ENCODE measurements around the gene TPRA1. TPM values are rescaled to one million over a fixed set of nuclear protein-coding genes. Genes with fewer than 3 reads are reported as not detected.

Gene TPRA1
- polyA plus RNA-seq, 2 of the 4 experiments (the other 2 are of a cell fraction), result 13.5 to 19.5 TPM

DNA sequence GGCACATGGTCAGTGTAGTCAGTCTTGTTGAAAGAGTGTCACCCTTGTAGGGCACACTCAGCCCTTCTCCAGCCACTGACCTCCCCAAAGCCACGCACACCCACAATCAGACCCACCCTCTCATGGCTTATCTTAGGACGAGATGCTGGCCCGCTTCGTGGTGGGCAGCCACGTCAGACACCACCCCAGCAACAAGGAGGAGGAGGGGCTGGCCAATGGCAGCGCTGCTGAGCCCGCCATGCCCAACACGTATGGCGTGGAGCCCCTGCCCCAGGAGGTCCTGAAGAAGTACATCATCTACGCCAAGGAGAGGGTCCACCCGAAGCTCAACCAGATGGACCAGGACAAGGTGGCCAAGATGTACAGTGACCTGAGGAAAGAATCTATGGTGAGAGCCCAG is 28.4 kb upstream of the TPRA1 start:
- no peak overlapping the region for H3K4me3 ChIP-seq
- no peaks in the 10 kb centered on the region for H3K9me3 ChIP-seq
- no peak for FAIRE-seq
- H3K4me1 ChIP-seq, result peaks cover 6% of the 10 kb centered on the region; the same call in 1 of the 3 replicates
- TF ChIP-seq CBX2 (IDR thresholded peaks at IDR 0.05; ENCODE audit: borderline replicate concordance, low read depth) (no peak), PHF8 (IDR thresholded peaks at IDR 0.05; ENCODE audit: borderline replicate concordance, low read depth) (no peak), ZNF302 (CRISPR knock-in tag; IDR thresholded peaks at IDR 0.05) (no peak), BHLHE40 (IDR thresholded peaks at IDR 0.05; ENCODE audit: low read depth, low read length) (no peak), EHF (CRISPR knock-in tag; IDR thresholded peaks at IDR 0.05) (no peak), MAZ (IDR thresholded peaks at IDR 0.05; ENCODE audit: borderline replicate concordance, low read depth, low read length) (no peak), KDM5A (IDR thresholded peaks at IDR 0.05) (no peak), MYC (IDR thresholded peaks at IDR 0.05; ENCODE audit: borderline replicate concordance, low read length) (no peak)
- TF ChIP-seq, protein P1, sequence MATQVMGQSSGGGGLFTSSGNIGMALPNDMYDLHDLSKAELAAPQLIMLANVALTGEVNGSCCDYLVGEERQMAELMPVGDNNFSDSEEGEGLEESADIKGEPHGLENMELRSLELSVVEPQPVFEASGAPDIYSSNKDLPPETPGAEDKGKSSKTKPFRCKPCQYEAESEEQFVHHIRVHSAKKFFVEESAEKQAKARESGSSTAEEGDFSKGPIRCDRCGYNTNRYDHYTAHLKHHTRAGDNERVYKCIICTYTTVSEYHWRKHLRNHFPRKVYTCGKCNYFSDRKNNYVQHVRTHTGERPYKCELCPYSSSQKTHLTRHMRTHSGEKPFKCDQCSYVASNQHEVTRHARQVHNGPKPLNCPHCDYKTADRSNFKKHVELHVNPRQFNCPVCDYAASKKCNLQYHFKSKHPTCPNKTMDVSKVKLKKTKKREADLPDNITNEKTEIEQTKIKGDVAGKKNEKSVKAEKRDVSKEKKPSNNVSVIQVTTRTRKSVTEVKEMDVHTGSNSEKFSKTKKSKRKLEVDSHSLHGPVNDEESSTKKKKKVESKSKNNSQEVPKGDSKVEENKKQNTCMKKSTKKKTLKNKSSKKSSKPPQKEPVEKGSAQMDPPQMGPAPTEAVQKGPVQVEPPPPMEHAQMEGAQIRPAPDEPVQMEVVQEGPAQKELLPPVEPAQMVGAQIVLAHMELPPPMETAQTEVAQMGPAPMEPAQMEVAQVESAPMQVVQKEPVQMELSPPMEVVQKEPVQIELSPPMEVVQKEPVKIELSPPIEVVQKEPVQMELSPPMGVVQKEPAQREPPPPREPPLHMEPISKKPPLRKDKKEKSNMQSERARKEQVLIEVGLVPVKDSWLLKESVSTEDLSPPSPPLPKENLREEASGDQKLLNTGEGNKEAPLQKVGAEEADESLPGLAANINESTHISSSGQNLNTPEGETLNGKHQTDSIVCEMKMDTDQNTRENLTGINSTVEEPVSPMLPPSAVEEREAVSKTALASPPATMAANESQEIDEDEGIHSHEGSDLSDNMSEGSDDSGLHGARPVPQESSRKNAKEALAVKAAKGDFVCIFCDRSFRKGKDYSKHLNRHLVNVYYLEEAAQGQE (IDR thresholded peaks at IDR 0.05), result no peak
- TF ChIP-seq, protein P2, sequence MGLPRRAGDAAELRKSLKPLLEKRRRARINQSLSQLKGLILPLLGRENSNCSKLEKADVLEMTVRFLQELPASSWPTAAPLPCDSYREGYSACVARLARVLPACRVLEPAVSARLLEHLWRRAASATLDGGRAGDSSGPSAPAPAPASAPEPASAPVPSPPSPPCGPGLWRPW (IDR thresholded peaks at IDR 0.05), result no peak
- TF ChIP-seq, protein P3, sequence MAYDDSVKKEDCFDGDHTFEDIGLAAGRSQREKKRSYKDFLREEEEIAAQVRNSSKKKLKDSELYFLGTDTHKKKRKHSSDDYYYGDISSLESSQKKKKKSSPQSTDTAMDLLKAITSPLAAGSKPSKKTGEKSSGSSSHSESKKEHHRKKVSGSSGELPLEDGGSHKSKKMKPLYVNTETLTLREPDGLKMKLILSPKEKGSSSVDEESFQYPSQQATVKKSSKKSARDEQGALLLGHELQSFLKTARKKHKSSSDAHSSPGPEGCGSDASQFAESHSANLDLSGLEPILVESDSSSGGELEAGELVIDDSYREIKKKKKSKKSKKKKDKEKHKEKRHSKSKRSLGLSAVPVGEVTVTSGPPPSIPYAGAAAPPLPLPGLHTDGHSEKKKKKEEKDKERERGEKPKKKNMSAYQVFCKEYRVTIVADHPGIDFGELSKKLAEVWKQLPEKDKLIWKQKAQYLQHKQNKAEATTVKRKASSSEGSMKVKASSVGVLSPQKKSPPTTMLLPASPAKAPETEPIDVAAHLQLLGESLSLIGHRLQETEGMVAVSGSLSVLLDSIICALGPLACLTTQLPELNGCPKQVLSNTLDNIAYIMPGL (CRISPR knock-in tag; IDR thresholded peaks at IDR 0.05; ENCODE audit: borderline replicate concordance), result no peak
- TF ChIP-seq, protein P4, sequence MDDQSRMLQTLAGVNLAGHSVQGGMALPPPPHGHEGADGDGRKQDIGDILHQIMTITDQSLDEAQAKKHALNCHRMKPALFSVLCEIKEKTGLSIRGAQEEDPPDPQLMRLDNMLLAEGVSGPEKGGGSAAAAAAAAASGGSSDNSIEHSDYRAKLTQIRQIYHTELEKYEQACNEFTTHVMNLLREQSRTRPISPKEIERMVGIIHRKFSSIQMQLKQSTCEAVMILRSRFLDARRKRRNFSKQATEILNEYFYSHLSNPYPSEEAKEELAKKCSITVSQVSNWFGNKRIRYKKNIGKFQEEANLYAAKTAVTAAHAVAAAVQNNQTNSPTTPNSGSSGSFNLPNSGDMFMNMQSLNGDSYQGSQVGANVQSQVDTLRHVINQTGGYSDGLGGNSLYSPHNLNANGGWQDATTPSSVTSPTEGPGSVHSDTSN (IDR thresholded peaks at IDR 0.05), result no peak
- TF ChIP-seq, protein P5, sequence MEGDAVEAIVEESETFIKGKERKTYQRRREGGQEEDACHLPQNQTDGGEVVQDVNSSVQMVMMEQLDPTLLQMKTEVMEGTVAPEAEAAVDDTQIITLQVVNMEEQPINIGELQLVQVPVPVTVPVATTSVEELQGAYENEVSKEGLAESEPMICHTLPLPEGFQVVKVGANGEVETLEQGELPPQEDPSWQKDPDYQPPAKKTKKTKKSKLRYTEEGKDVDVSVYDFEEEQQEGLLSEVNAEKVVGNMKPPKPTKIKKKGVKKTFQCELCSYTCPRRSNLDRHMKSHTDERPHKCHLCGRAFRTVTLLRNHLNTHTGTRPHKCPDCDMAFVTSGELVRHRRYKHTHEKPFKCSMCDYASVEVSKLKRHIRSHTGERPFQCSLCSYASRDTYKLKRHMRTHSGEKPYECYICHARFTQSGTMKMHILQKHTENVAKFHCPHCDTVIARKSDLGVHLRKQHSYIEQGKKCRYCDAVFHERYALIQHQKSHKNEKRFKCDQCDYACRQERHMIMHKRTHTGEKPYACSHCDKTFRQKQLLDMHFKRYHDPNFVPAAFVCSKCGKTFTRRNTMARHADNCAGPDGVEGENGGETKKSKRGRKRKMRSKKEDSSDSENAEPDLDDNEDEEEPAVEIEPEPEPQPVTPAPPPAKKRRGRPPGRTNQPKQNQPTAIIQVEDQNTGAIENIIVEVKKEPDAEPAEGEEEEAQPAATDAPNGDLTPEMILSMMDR (IDR thresholded peaks at IDR 0.05), result no peak
- TF ChIP-seq, protein P6, sequence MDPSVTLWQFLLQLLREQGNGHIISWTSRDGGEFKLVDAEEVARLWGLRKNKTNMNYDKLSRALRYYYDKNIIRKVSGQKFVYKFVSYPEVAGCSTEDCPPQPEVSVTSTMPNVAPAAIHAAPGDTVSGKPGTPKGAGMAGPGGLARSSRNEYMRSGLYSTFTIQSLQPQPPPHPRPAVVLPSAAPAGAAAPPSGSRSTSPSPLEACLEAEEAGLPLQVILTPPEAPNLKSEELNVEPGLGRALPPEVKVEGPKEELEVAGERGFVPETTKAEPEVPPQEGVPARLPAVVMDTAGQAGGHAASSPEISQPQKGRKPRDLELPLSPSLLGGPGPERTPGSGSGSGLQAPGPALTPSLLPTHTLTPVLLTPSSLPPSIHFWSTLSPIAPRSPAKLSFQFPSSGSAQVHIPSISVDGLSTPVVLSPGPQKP (IDR thresholded peaks at IDR 0.05; ENCODE audit: low read depth, low read length), result no peak
- TF ChIP-seq, protein P7, sequence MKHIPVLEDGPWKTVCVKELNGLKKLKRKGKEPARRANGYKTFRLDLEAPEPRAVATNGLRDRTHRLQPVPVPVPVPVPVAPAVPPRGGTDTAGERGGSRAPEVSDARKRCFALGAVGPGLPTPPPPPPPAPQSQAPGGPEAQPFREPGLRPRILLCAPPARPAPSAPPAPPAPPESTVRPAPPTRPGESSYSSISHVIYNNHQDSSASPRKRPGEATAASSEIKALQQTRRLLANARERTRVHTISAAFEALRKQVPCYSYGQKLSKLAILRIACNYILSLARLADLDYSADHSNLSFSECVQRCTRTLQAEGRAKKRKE (CRISPR knock-in tag; IDR thresholded peaks at IDR 0.05; ENCODE audit: low read depth), result no peak
- ChIA-PET CTCF (no interaction called here), POLR2A (no interaction called here)
- 86% methylated on average over 11 of the region's 11 CpGs for WGBS (ENCODE audit: missing lambda C conversion rate)
- no peak for ATAC-seq
- H3K27ac ChIP-seq, result no peak overlapping the region
- no peak overlapping the region for H3K4me2 ChIP-seq
- DNase-seq (ENCODE audit: low read depth in 1 of 2, low spot score in 1 of 2), result no peak

Data from A549 (cell line).